ENCODE measurements around the gene BCO1. TPM values are rescaled to one million over a fixed set of nuclear protein-coding genes. Genes with fewer than 3 reads are reported as not detected.

BCO1 gene
- total RNA-seq, 4 donors from 2014 or later = 0.12 to 0.27 TPM; not detected in 2

DNA sequence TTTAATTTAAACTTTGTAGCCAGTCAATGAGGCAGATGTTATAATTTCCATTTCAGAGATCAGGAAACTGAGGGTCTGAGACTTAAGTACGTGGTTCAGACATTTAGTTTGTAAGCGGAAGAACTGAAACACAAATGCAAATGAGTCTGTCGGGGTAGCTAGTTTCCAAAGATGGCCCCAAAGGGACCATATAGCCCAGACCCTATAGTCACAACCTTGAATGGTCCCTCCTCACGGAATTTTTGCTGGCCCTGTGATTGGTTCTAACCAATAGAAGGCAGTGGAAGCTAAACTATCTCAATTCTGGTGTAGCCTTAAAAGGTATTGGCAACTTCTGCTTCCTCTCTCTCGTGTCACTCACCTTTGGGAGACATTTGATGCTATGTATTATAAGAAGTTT lies 7.5 kb upstream of the BCO1 start:
- H3K4me3 ChIP-seq = no peak overlapping the region
- peaks cover 6% of the 10 kb centered on the region for H3K27me3 ChIP-seq
- 71 to 77% methylated on average over 4 to 5 of the region's 5 CpGs for WGBS, 2 donors (ENCODE audit: low coverage in 1 of 2)
- H3K4me1 ChIP-seq = no peaks in the 10 kb centered on the region
- TF ChIP-seq, protein P1, sequence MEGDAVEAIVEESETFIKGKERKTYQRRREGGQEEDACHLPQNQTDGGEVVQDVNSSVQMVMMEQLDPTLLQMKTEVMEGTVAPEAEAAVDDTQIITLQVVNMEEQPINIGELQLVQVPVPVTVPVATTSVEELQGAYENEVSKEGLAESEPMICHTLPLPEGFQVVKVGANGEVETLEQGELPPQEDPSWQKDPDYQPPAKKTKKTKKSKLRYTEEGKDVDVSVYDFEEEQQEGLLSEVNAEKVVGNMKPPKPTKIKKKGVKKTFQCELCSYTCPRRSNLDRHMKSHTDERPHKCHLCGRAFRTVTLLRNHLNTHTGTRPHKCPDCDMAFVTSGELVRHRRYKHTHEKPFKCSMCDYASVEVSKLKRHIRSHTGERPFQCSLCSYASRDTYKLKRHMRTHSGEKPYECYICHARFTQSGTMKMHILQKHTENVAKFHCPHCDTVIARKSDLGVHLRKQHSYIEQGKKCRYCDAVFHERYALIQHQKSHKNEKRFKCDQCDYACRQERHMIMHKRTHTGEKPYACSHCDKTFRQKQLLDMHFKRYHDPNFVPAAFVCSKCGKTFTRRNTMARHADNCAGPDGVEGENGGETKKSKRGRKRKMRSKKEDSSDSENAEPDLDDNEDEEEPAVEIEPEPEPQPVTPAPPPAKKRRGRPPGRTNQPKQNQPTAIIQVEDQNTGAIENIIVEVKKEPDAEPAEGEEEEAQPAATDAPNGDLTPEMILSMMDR (IDR thresholded peaks at IDR 0.05) = no peak
- TF ChIP-seq EP300 (IDR thresholded peaks at IDR 0.05) (no peak), POLR2A (IDR thresholded peaks at IDR 0.05) (no peak), POLR2AphosphoS5 (IDR thresholded peaks at IDR 0.05) (no peak)
- H3K27ac ChIP-seq = no peak overlapping the region
- H3K9me3 ChIP-seq = no peaks in the 10 kb centered on the region
- no peaks in the 10 kb centered on the region for H3K36me3 ChIP-seq
- ATAC-seq = no peak

DNA sequence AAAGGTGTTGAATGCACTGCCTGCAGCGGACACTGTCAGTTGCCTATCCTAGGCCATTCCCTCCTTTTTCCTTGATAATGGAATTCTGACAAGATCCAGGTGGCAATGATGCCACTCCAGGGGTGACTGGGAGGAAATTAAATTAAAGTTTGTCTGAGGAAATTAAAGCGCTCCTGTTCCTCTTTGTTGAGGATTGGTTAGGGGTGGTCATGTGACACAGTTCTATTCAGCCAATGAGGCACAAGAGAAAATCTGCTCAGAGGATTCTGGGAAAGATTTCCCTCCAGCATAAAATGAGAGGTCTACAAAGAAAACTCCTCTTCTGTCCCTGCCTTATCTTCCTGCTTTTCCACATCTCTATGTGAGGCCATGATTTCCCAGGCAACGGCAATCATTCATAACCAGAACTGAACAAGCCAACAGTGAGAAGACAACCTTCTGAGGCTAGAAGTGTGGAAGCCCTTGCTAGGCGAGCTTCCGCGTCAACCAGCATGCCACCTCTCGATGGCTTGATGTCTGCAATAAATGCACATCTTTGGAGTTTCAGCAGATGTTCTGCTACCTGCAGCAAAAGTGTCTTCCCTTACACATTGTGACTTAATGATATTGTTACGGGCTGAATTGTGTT lies 5.6 kb upstream of the BCO1 start:
- 98 to 100% methylated on average over 3 to 6 of the region's 8 CpGs for WGBS, 2 donors (ENCODE audit: low coverage in 1 of 2)
- no peak for TF ChIP-seq POLR2A (IDR thresholded peaks at IDR 0.05)
- TF ChIP-seq, protein P1 (IDR thresholded peaks at IDR 0.05) = no peak
- no peak for TF ChIP-seq POLR2AphosphoS5 (IDR thresholded peaks at IDR 0.05)
- no peak for TF ChIP-seq EP300 (IDR thresholded peaks at IDR 0.05)
- H3K27me3 ChIP-seq = no peaks in the 10 kb centered on the region
- H3K9me3 ChIP-seq = no peaks in the 10 kb centered on the region
- H3K27ac ChIP-seq = no peak overlapping the region
- ATAC-seq = no peak
- no peak overlapping the region for H3K4me3 ChIP-seq
- peaks cover 0 to 8% (median 0%) of the 10 kb centered on the region in 3 donors for H3K4me1 ChIP-seq
- no peaks in the 10 kb centered on the region for H3K36me3 ChIP-seq

DNA sequence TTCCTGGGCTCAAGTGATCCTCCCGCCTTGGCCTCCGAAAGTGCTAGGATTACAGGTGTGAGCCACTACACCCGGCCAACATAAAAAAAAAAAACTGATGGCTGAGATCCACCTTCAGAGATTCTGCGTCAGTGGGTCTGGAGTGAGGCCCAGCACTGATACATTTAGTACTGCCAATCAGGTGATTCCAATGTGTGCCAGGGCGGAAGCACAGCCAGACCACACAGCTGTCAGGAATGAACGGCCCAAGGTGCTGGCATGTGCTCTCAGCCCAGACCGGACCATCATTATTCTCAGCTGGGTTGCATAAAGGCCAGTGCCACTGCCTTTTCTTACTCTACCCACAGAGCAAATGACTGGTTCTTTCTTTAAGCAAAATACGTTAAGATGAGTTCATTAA lies 1.2 kb upstream of the BCO1 start:
- Histone ChIP-seq H3K27me3 (no peaks in the 10 kb centered on the region), H3K27ac (peak overlapping the region; percentile 32 to 81 (median 72)), H3K9me3 (no peaks in the 10 kb centered on the region), H3K36me3 (no peaks in the 10 kb centered on the region), H3K4me1 (peaks cover 0 to 24% (median 0%) of the 10 kb centered on the region in 3 donors), H3K4me3 (no peak overlapping the region)
- WGBS, 2 donors (ENCODE audit: low coverage in 1 of 2) = 64 to 68% methylated on average over 3 to 5 of the region's 8 CpGs
- TF ChIP-seq, protein P1 (IDR thresholded peaks at IDR 0.05) = no peak
- TF ChIP-seq POLR2AphosphoS5 (IDR thresholded peaks at IDR 0.05) = peak; percentile 88
- ATAC-seq = peak; percentile 90

DNA sequence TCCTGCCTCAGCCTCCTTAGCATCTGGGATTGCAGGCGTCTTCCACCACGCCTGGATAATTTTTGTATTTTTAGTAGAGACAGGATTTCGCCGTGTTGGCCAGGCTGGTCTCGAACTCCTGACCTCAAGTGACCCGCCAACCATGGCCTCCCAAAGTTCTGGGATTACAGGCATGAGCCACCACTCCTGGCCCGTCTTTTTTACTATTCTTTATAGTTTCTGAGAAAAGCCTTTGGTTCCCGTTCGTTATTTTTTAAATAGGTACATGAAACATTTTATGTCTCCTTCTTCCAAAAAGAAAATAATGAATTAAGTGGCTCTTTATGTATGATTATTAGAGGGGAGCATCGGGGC lies 570 bp upstream of the BCO1 start:
- TF ChIP-seq, protein P1 (IDR thresholded peaks at IDR 0.05) = no peak
- no peak for TF ChIP-seq EP300 (IDR thresholded peaks at IDR 0.05)
- TF ChIP-seq POLR2AphosphoS5 (IDR thresholded peaks at IDR 0.05) = no peak
- TF ChIP-seq POLR2A (IDR thresholded peaks at IDR 0.05) = no peak
- ATAC-seq = no peak
- Histone ChIP-seq H3K27me3 (no peaks in the 10 kb centered on the region), H3K27ac (peak overlapping the region; percentile 48 to 81 (median 72)), H3K4me3 (peak overlapping the region in 1 of 2 donors; percentile 41), H3K9me3 (no peaks in the 10 kb centered on the region), H3K4me1 (peaks cover 0 to 24% (median 0%) of the 10 kb centered on the region in 3 donors), H3K36me3 (no peaks in the 10 kb centered on the region)
- 57 to 60% methylated on average over 6 to 9 of the region's 10 CpGs for WGBS, 2 donors (ENCODE audit: low coverage in 1 of 2)

DNA sequence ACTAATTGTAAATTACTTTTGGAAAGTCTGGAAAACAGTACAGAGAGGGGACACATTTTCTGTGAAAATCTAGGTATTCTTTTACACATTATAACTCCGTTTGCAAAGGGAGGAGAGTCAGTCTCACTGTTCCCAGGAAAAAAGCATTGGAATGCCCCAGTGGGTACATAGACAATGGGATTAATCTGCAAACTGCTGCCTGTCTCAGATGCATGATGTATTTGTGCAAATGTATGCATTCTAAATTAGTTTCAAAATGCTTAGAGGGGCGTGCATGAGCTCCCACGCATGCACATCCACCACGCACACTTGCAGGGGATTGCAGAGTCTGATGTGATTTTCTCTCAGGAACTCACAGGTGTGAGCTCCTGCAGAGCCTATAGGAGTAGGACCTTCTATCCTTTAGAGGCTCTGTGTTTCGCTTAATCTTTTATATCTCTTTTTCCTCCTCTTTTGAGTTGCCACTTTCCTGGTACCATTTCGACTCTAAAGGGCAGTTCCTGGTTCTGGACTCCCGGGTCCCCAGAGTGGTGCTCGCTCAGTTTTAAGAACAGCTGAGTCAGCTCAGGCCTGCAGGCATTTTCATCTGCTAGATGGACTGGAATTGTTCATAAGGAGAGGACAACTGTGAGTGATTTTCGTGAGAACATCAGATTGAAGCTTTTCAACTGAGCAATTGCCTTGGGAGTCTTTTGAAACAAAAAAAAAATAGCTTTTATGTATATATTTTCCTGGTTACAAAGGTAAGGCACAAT lies 1.1 kb downstream of the BCO1 start:
- no peaks in the 10 kb centered on the region for H3K36me3 ChIP-seq
- H3K4me3 ChIP-seq = no peak overlapping the region
- H3K4me1 ChIP-seq = peaks cover 0 to 24% (median 0%) of the 10 kb centered on the region in 3 donors
- no peaks in the 10 kb centered on the region for H3K27me3 ChIP-seq
- no peak for ATAC-seq
- 79 to 85% methylated on average over 6 to 7 of the region's 9 CpGs for WGBS, 2 donors (ENCODE audit: low coverage in 1 of 2)
- TF ChIP-seq EP300 (IDR thresholded peaks at IDR 0.05) (no peak), POLR2A (IDR thresholded peaks at IDR 0.05) (no peak), POLR2AphosphoS5 (IDR thresholded peaks at IDR 0.05) (no peak)
- TF ChIP-seq, protein P1 (IDR thresholded peaks at IDR 0.05) = no peak
- peak overlapping the region in 2 of 4 donors; percentile 78 to 81 for H3K27ac ChIP-seq
- no peaks in the 10 kb centered on the region for H3K9me3 ChIP-seq

Data from gastroesophageal sphincter (tissue), 4 donors.